ENCODE measurements around the gene MGAM2.

GRCh38 chr7:142085428-142085827 is 26.1 kb upstream of the MGAM2 start:
- TF ChIP-seq CTCF (IDR thresholded peaks at IDR 0.05) (no peak), POLR2A (IDR thresholded peaks at IDR 0.05) (no peak)

Data from testis (tissue), 2 donors.